GM18526 (cell line): ENCODE measurements around the gene STK33.

Experiments
- POLR2A ChIP-seq: IDR thresholded peaks from 3 replicates; pipeline ENCODE4 v1.6.1; 2011; ENCODE audit not compliant: insufficient read length; ENCODE audit errors: extremely low read depth

STK33 gene

DNA sequence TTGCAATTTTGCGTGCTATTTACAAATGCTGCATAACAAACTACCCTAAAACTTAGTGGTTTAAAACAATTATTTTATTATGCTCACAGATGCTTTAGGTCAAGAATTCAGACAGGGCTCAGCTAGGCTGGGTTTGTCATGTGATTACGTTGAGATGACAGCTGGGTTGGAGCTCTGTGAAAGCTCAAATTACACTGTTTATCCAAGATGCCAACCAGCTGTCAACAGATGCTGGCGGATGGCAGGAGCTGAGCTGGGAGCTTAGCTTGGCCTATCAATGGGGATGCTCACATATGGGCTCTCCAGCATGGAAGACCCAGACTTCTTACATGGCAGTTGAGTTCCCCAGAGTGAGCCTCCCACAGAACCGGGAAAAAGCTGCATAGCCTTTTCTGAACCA, 62.7 kb downstream of the STK33 start:
- no peak for TF ChIP-seq POLR2A

- no peak for TF ChIP-seq POLR2A
These were observed 66.1 kb downstream of the STK33 start for GRCh38 chr11:8527939-8528338.

- no peak for TF ChIP-seq POLR2A
These were observed 70.6 kb downstream of the STK33 start for GRCh38 chr11:8523396-8523795.

DNA sequence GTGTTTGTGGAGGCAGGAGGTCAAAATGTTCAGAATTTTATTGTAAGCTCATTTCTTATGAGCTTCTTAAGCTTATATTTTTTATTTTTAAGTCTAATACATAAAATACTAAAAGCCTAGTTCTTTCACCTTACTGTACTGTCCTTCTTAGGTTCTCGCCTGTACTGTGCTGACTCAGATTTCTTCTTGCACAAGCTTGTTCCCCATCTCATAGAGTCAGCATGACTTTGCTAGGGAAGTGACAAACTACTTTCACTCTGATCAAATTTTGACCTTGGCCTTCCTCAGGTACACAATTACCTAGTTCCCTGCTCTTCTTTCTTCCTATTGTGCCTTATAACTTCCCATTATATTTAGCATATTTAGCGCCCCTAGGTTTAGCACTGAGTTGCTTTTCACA, 81.5 kb downstream of the STK33 start:
- TF ChIP-seq POLR2A = no peak

DNA sequence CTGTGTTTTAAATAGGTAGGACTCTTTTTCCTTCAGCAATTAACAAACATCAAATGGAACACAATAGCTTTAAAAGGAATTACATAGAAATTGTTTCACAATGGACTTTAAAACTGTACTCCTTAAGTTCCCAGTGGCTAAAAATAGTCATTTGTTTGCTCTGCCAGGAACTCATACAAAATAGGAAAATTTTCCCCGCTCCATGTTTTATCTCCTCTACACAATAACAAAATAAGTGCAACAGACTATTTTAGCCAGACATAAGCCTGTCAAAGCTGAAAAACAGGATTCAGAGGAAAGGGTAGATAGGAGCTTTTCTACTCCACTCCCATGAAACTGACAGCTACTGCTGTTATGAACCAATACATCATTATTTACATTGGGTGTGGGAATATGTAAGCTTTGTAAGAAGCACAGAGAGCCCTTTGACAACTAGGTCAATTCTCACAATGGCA, 90.1 kb downstream of the STK33 start:
- no peak for TF ChIP-seq POLR2A

- TF ChIP-seq POLR2A = no peak
These were observed 92.2 kb downstream of the STK33 start for GRCh38 chr11:8501836-8502235.

DNA sequence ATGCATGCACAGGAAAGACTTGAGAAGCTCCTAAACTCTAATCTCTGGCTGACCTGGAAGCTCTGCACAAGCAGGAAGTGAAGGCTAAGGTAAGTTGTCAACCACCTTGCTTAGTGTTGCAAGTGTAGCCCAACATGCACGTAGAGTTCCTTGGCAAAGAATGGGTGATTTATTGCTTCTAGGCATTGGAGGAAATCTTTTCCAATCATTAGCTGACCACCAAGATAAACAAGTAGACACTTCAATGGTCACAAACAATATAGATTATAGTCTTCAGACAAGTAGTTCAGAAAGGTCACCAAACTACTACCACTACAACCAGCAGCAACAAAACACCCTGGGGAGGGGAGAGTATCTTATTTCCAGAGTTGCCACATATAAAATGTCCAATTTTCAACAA, 105.6 kb downstream of the STK33 start:
- no peak for TF ChIP-seq POLR2A

DNA sequence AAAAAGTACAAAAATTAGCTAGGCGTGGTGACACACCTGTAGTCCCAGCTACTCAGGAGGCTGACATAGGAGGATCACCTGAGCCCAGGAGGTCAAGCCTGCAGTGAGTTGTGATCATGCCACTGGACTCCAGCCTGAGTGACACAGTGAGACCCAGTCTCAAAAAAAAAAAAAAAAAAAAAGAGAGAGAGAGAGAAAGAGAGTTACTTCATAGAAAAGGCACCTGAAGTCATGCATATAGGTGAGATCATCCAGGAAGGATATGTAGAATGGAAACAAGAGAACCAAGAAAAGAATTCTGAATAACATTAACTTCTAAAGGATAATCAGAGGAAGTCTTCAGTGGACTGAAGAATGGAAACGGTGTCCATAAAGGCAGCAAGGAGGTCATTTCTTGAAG, 106.8 kb downstream of the STK33 start:
- no peak for TF ChIP-seq POLR2A

DNA sequence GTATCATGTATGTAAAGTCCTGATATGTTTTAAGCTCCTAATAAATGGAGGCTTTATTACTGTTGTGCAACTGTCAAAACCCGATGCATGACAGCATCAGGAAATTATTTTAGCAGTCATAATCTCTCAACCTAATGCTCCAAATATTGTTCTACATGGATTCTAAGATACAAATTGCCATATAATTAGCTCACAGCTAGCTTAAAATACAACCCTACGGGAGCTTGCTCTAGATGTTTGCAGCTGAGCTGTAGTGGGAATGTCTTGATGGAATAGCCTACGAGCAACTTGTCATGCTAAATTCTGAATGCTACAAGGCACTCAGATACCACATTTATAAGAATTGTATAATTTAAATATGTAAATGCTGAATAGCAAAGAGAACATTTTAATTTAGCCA, 109.8 kb downstream of the STK33 start:
- TF ChIP-seq POLR2A = no peak

DNA sequence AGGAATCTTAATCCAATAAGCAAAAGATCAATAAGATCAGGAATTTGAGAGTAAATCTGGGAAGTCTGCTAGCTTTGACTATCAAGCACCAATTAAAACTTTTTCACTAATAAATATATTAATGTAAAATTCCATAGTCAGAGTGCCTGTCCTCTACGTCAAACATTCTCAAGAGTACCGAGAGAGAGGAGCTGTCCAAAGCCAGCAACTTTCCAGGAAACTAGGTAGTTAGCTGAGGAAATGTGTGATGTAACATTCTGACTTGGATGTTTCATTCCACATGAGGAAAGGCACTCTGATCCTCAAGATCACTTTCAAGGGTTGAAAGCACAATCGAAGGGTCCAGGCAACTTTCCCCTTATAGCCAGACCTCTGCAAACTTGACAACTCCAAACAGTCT, 113.2 kb downstream of the STK33 start:
- no peak for TF ChIP-seq POLR2A

GRCh38 chr11:8477680-8478079, 116.3 kb downstream of the STK33 start:
- TF ChIP-seq POLR2A = no peak

DNA sequence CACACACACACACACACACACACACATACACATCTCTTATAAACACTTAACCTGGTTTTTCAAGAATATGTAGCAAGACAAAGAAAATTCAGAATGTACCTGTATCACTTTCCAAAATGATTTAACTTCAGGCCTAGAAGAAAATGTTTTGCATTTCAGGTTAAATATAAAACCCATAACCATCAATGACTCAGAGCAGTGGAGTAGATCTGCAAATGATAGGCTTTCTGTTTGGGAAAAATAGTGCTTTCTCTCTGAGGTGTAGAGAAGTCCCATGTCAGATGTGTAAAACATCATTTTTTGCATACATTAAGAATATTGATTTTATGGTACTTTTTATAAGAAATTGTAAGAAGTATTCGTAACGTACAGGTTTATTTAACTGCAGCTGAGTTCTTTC, 116.9 kb downstream of the STK33 start:
- no peak for TF ChIP-seq POLR2A

GRCh38 chr11:8459711-8460399, 134.2 kb downstream of the STK33 start:
- no peak for TF ChIP-seq POLR2A

- no peak for TF ChIP-seq POLR2A
These were observed 151.7 kb downstream of the STK33 start for GRCh38 chr11:8442301-8442700.

- no peak for TF ChIP-seq POLR2A
These were observed 153.4 kb downstream of the STK33 start for GRCh38 chr11:8440649-8441048.

DNA sequence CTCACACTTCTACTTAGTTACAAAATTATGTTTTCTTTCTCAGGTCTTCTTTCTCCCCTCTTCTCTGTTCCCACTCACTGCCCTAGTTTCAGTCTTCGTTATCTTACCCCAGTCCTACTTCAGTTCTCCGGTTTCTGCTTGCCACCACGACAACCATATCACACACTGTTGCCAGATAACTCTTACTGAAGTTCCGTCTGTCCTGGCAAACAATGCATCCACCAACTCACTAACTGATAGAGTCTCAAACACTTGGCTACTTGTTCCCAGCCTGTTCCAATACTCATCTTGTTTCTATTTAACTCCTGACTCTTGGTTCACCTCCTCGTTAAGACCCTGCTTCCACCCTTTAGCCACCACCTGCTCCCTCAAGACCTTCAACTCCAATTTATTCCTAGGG, 164.5 kb downstream of the STK33 start:
- TF ChIP-seq POLR2A = no peak

DNA sequence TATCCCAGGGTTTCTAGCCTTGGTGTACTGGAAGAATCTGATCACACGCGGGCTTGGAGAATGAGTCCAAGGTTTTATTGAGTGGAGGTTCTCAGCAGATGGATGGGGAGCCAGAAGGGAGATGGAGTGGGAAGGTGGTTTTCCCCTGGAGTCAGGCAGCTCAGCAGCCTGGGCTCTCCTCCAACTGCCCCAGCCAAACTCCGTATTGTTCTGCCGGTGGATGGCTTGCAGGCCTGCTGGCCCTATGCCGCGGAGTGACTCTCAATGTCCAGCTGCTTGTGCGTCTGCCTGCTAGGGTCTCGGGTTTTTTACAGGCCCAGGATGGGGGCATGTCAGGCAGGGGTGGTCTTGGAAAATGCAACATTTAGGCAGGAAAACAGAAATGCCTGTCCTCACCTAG, 168.0 kb downstream of the STK33 start:
- TF ChIP-seq POLR2A = no peak
